Breast epithelium (tissue), 4 donors: Measurements from ENCODE around the gene WDR54. TPM values are rescaled to one million over a fixed set of nuclear protein-coding genes. Genes with fewer than 3 reads are reported as not detected.

ENCODE experiments used
- DNase-seq, 2 donors: peaks; one replicate each; pipeline ENCODE4 v3.0.0-alpha.2; 2019; ENCODE audit warnings: low spot score in 2 of 2
- H3K27ac ChIP-seq, 2 donors: fragments of 200-600 bp; sonication (generic) in 1 of 2; one replicate each; pipeline ENCODE4 v1.5.1; 2016 to 2019; ENCODE audit warnings: mild to moderate bottlenecking in 1 of 2
- H3K27me3 ChIP-seq, 2 donors: fragments of 200-600 bp; sonication (generic) in 1 of 2; one replicate each; pipeline versions ENCODE4 v1.5.1 to v1.6.0; 2017 to 2019; ENCODE audit warnings: control low read depth in 1 of 2, mild to moderate bottlenecking in 1 of 2
- H3K36me3 ChIP-seq: fragments of 200-600 bp; one replicate; pipeline ENCODE4 v1.5.1; 2019
- H3K4me1 ChIP-seq, 2 donors: fragments of 200-600 bp; sonication (generic); one replicate each; pipeline ENCODE4 v1.5.1; 2016 to 2019; ENCODE audit warnings: control low read depth in 1 of 2
- H3K4me3 ChIP-seq, 3 donors: fragments of 200-600 bp; sonication (generic); 1 replicate in 2 of 3; 2 replicates in 1 of 3; pipeline ENCODE4 v1.5.1; 2016 to 2019; ENCODE audit warnings: mild to moderate bottlenecking in 3 of 3, moderate library complexity in 2 of 3
- H3K9me3 ChIP-seq, 2 donors: fragments of 200-600 bp; sonication (generic) in 1 of 2; one replicate each; pipeline ENCODE4 v1.5.1; 2016 to 2019; ENCODE audit warnings: control low read depth in 1 of 2
- POLR2A ChIP-seq: fragments of 450-650 bp; IDR thresholded peaks from one replicate; pipeline ENCODE4 v1.6.1; 2016; ENCODE audit warnings: antibody characterized with exemption, mild to moderate bottlenecking, moderate library complexity
- POLR2AphosphoS5 ChIP-seq, 3 donors: sonication (generic); formaldehyde crosslinking; IDR thresholded peaks; one replicate each; pipeline ENCODE4 v1.6.1; 2017; ENCODE audit warnings: antibody characterized with exemption in 3 of 3
- intact Hi-C: fragments of 100-400 bp; cut with DNase I; formaldehyde crosslinking; loops from one replicate; pipeline ENCODE4 v1.15.1; 2023; ENCODE audit warnings: low total_unique reads
- total RNA-seq, 3 donors: library from RNA; depleted of rRNA; stranded (reverse); fragments of >200 nt; gene quantifications; one replicate each; pipeline ENCODE4 v1.1.0, GENCODE V29; 2016
- TF ChIP-seq, protein P1 (sequence below), 3 donors: fragments of 450-650 bp; IDR thresholded peaks; one replicate each; pipeline ENCODE4 v1.5.1; 2016 to 2017; ENCODE audit warnings: antibody characterized with exemption in 3 of 3, mild to moderate bottlenecking in 3 of 3, moderate library complexity in 3 of 3

WDR54 gene
- total RNA-seq, 3 donors from 2014 or later: 6.7 to 13.1 (median 9.4) TPM

DNA sequence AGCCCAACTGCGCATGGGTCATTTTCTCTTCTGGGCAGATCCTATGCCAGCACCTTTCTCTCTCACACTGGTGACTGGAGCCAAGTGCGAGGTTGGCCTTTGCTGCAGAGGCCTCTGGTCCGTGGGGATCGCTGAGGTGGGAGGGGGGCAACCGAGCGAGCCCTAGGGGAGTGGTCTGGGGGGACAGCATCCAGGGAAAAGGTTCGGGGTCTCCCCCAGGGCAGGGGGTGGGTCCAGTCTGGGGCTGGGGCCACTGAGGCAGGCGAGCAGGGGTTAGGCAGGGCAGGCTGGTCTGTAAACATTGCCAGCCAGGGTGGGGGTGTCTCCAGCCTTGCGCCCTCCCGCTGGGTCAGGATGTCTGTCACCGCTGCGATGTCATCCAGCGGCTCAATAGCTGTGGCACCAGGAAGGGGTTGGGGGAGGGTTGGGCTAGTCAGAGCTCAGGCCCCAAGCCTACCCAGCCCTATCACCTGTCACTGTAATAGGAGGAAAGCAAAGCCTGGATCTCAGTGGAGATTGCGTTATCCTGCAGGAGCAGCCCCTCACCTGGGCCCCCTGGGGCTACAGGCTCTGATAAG lies 4.7 kb downstream of the WDR54 start:
- DNase-seq: no peak
- TF ChIP-seq, protein P1, sequence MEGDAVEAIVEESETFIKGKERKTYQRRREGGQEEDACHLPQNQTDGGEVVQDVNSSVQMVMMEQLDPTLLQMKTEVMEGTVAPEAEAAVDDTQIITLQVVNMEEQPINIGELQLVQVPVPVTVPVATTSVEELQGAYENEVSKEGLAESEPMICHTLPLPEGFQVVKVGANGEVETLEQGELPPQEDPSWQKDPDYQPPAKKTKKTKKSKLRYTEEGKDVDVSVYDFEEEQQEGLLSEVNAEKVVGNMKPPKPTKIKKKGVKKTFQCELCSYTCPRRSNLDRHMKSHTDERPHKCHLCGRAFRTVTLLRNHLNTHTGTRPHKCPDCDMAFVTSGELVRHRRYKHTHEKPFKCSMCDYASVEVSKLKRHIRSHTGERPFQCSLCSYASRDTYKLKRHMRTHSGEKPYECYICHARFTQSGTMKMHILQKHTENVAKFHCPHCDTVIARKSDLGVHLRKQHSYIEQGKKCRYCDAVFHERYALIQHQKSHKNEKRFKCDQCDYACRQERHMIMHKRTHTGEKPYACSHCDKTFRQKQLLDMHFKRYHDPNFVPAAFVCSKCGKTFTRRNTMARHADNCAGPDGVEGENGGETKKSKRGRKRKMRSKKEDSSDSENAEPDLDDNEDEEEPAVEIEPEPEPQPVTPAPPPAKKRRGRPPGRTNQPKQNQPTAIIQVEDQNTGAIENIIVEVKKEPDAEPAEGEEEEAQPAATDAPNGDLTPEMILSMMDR (IDR thresholded peaks at IDR 0.05): no peak
- TF ChIP-seq POLR2AphosphoS5 (IDR thresholded peaks at IDR 0.05) (no peak), POLR2A (no peak)
- no peaks in the 10 kb centered on the region for H3K36me3 ChIP-seq
- no peak overlapping the region for H3K4me3 ChIP-seq
- no peaks in the 10 kb centered on the region for H3K4me1 ChIP-seq
- no peaks in the 10 kb centered on the region for H3K27me3 ChIP-seq
- H3K9me3 ChIP-seq: no peaks in the 10 kb centered on the region
- intact Hi-C loops: no loop called here
- no peak overlapping the region for H3K27ac ChIP-seq

DNA sequence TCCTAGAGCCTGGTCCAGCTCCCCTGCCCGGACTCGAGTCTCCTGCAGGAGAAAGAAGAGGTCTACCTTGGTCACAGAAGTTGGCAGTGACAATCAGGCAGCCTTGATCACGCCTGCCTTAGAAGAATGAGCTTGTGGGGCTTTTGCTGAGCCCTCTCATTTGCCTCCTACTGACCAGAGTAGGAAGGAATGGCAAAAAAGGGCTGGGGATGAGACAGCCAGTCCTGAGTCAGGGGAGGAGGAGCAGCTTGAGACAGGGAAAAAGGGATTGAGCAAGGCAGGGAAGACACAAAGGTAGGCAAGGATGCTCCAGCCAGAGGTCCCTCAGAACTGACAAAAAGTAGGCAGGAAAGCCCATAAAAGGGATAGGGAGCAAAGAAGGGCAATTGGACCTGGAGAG lies 6.0 kb downstream of the WDR54 start:
- Histone ChIP-seq H3K9me3 (no peaks in the 10 kb centered on the region), H3K4me3 (no peak overlapping the region), H3K27me3 (no peaks in the 10 kb centered on the region), H3K4me1 (no peaks in the 10 kb centered on the region), H3K36me3 (no peaks in the 10 kb centered on the region), H3K27ac (no peak overlapping the region)
- no peak for DNase-seq
- intact Hi-C loops: no loop called here
- TF ChIP-seq POLR2AphosphoS5 (IDR thresholded peaks at IDR 0.05): no peak
- TF ChIP-seq POLR2A: no peak
- TF ChIP-seq, protein P1 (IDR thresholded peaks at IDR 0.05): no peak

DNA sequence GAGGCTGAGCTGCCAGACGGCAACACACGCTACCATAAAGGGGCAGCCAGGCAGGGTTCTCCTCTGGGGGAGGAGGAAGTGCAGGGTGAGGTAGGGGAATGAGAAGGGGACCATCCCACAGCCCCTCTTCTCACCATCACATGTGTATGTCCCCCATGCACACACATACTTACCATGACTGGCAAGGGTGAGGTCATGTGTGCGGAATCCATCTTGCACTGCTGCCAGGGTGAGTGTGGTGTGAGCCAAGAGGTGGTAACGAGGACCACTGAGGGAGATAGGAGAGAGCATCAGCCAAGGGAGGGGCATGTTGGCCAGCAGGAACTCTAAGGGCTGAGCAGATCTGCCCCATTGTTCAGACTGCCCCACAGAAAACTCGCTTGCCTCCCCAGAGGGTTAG lies 7.1 kb downstream of the WDR54 start:
- no peaks in the 10 kb centered on the region for H3K9me3 ChIP-seq
- no peaks in the 10 kb centered on the region for H3K27me3 ChIP-seq
- TF ChIP-seq POLR2AphosphoS5 (IDR thresholded peaks at IDR 0.05) (no peak), POLR2A (no peak)
- TF ChIP-seq, protein P1 (IDR thresholded peaks at IDR 0.05): no peak
- no peak for DNase-seq
- intact Hi-C loops: no loop called here
- no peak overlapping the region for H3K4me3 ChIP-seq
- no peaks in the 10 kb centered on the region for H3K36me3 ChIP-seq
- no peaks in the 10 kb centered on the region for H3K4me1 ChIP-seq
- H3K27ac ChIP-seq: no peak overlapping the region

DNA sequence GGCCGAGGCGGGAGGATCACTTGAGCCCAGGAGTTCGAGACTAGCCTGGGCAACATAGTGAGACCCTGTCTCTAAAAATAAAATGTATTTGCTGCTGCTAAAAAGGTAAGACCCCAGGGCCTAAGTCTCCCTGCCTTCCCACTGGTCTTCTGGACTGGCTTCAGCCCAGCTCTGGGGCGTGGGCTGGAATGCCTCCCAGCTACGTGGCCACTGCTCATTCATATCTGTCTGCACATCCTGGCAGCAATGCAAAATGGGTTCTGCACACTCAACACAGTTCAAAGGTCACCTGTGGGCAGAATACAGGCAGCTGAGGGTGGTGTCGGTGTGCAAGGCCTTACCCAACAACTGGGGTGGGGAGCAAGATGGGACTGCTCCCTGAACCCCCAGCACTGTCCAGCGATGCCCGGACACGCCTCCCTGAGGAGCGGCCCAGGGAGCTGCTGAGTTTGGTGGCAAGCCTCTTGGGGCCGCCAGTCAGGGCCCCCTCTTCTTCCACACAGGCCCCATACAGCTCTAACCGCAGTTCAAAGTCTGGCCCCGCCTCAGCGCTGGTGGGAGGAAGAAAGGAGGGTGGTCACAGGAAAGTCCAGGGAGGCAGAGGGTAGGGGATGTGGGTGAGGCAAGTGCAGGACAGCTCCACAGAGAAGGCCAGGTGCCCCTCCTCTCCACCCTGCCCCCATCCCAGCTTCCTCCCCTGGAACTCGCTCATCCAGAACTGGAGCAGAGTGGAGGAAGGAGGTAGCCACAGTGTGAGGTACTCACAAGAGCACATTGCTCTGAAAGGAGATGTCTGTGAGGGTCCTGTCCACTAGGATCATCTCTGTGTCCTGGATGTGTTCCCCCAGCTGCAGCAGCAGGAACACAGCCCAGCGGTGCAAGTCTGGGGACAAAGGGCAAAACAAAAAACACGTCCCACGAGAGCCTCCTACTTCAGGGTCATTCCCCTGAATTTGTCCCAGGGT lies 8.2 kb downstream of the WDR54 start:
- H3K36me3 ChIP-seq: no peaks in the 10 kb centered on the region

More for the DNA sequence above, 8.2 kb downstream of the WDR54 start:
- no peak for DNase-seq
- H3K9me3 ChIP-seq: no peaks in the 10 kb centered on the region
- no peak overlapping the region for H3K27ac ChIP-seq
- intact Hi-C loops: no loop called here
- no peak overlapping the region for H3K4me3 ChIP-seq
- no peaks in the 10 kb centered on the region for H3K27me3 ChIP-seq
- TF ChIP-seq POLR2A: no peak
- TF ChIP-seq POLR2AphosphoS5 (IDR thresholded peaks at IDR 0.05): no peak
- TF ChIP-seq, protein P1 (IDR thresholded peaks at IDR 0.05): no peak
- no peaks in the 10 kb centered on the region for H3K4me1 ChIP-seq
